HG03175 (cell line): ENCODE data around the gene KCNH8.
"Not testable (repeated sequence)": the region's sequence is repeated elsewhere in the genome, so short reads cannot be mapped to it uniquely, and the experiment has no call there.

Source experiments
- ATAC-seq: cut with Tn5 transposase; IDR thresholded peaks from one replicate; pipeline ENCODE4 v1.9.1; 2021; ENCODE audit warnings: mild to moderate bottlenecking, moderate library complexity; ENCODE audit not compliant: unreplicated experiment

Gene KCNH8

DNA sequence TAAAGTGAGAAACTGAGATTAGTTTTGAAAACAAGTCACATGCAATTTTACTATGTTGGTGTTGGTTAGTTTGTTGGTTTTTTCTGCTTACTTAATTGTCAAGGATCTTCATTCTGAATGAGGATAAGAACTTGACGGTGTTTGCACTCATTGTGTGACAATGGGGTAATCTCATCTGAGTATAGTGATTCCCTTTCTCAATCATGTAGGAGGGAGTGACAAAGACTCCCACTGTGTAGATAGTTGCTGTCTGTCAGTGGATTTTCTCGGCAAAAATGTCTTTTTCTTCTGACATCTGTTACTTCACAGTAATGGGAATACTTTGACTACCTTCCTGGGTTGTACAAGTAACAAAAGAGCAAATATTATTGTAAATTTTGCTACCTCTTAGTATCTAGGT lies 23.5 kb downstream of the KCNH8 start:
- ATAC-seq, result no peak

DNA sequence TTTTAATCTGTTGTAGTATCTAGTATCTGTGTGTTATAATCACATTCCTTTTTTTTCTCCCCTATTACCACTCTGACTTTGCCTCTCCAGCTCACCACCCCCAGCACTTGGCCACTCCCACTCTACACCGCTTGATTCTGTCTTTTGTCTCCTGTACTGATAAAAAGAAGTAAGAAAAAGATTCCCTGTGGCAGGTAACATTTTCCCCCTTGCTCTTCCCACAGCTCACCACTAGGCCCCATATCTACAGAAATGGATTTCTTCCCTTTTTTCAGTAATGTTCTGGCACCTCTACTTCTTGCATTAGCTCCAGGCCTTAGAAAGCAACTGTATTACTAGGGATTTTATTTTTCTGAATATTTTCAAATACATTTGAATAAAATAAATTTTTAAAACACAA lies 25.6 kb downstream of the KCNH8 start:
- no peak for ATAC-seq

DNA sequence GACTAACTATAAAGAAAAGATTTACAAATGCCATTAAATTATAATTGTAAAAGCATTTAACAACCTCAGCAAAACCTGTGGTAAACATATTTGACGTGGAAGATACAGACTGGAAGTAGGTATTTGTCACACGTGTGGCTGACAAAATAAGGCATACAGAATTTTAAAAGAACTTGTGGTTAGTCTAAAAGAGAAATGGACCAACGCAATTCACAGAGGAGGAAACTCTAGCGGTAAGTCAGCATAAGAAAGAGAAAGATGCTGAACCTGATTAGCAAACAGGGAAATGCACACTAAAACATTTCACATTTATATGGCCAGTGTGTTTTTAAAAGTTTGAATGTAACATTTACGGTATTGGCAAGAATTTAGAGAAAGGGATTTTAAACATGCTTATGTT lies 35.3 kb downstream of the KCNH8 start:
- no peak for ATAC-seq

DNA sequence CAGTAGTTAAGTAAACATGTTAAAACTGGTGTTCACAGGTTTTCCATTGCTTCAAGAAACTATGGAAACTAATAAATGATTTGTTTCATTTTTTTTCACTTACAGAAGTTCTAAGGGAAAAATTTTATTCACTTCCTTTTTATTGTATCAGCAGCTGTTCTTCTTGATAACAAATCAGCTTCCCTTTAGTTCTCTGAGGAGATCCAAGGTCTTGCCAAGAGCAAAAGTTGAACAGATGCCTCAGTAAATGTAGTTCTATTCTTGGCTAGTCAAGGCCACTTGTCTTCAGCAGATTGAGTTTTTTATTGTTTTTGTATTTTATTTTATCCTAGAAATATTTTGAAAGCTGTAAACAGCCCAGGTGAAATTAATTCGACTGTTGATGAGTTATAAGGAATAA lies 41.8 kb downstream of the KCNH8 start:
- no peak for ATAC-seq

DNA sequence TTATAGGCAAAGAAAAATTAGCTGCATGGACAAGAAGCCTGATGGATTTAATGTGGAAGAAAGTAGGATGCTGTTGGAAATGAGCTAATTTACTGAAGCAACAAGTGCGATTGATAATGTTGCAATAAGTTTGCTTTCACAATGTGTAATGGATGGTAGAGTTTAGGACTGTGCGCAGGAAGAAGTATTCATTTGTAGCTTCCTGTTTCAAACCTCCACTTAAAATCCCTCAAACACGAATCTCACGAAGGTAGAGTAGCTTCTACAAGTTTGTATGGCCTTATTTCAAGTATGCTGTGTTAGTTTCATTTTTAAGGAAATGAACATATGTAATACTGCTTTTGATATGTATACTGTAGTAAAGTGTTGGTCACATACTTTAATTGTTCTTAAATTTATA lies 42.3 kb downstream of the KCNH8 start:
- ATAC-seq, result peak; percentile 72

DNA sequence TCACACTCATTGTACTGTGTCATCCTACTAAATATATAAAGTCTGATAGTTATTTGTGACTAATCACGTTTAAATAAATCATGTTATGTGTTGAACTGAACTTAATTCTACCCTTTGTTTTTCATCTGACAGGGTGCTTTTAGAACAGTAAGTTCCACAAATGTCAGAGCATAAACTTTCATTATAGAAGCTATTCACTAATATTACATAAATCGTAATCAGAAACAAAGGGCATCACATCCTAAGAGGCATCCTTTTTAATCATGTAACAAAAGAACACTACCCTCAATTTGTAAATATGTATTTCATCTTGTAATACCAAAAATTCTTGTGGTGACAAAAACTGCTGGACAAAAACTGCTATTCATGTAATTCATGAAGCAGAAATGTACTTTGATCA lies 50.8 kb downstream of the KCNH8 start:
- ATAC-seq, result no peak

DNA sequence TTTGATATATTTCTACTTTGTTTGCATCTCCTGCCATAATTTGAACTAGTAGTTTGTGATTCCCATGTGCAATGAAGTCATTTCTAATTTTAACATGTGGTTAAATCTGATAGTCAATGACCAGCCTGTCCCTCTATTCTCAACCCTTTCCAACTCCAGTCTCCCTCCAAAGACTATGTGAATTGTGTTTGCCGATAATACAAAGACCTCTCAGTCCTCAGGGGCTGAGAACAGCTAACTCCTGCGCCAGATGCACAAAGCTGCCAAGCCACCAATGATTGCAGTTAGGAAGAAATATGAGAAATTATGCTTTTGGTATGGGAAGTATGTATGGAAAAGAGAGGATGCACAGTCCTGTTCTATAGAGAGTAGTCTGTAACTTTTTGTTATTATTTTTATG lies 54.0 kb downstream of the KCNH8 start:
- no peak for ATAC-seq

DNA sequence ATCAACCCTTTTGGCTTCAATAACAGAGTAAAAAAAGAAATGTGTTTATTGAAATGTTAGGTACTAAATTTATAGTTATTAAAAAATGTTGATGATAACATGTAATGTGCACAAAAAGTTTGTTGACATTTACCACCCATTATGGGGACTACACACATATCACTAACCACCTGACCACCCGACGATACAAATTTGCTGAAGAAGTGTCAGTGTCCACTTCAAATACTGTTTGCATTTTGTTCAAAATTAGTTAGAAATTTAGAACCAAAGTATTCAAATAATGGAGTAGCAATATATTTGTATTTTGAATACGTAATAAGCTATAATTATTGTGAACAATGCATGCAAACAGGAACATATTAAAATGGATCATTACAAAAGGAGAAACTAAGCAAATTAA lies 54.4 kb downstream of the KCNH8 start:
- no peak for ATAC-seq

DNA sequence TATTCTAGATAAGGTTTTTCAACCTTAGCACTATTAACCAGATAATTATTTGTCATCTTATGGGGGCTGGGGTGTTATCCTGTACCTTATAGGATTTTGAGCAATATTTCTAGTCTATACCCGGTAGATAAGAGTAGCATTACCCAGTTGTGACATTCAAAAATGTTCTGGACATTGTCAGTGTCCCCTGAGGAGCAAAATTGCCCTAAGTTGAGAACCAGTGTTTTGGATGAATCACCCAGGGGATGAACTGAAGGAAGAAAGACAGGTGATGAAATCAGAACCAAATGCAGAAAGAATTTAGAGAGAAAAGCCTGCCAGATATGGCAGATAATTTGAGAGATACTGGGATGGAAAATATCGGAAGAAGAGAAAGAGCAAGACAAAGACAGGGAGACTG lies 58.2 kb downstream of the KCNH8 start:
- ATAC-seq, result no peak

DNA sequence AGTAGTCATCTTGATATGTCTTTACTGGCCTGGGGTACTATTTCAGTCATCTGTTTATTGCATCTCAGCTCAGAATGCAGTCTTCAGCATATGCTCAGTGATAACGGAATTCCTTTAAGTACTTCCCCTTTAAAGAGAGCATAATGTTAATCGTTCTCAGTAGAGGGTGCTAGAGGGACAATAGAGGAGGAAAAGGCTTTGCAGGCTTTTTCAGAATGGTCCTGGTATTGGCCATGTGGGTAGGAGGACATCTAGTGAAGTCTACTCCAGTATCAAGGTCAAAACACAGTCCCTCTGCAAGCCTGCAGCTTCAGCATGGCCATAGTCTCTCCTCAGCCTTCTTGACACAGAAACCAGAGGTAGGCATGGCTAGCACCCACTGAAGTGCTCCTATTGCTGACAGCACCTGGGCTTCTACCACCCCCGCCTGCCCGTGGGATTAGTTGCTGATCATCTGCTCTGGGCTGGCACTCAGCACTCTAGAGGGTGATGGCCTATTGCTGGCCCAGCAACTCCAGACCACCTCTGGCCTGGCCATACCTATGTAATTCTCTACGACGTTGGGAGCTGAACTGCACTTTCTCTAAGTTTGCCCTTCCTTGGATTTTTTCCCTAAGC lies 65.4 kb downstream of the KCNH8 start:
- no peak for ATAC-seq

DNA sequence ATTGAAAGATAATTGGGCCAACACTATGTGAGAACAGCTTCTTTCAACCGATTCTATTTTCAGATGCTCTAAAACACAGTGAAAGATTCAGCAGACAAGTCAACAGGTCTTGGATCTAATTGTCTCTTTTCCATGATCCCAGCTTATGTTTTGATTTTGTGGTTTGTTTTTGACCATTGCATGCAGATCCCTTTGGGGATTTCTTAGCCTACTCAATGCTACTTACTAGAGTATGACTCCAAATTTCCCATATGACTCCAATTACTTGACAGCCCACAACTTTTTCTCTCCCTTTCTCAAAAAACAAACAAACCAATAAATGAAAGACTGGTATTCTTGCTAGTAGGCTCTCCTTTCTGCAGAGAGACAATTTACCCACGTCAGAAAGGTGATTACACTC lies 67.1 kb downstream of the KCNH8 start:
- no peak for ATAC-seq

DNA sequence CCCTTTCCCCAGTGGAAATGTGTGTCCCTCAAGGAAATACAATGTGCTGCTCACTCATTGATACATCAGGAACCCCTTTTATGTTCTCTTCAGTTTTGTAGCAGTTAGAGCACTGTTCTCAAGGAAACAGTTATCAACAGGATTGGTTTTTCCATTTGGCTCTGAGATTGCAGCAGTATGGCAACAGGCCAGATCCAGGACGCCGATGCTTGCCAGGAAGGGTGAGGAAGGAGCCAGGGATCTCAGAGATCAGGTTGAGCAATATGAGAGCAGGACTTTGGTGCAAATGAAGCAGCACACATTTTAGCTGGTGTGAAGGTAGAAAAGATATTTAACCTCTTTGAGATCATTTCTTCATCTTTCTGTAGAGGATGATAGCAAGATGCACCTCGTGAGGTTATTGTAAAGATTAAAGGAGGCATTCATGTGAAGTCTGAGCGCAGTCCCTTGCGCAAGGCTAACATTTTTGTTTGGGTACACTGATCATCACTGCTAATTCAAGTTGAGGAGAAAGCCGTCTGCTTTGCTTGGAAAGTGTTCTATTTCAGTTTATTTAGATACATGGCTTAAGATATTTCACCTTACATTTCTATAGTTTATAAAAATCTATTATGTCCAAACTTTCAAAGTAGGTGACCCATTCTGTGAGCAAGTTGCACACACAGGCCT lies 68.5 kb downstream of the KCNH8 start:
- no peak for ATAC-seq

DNA sequence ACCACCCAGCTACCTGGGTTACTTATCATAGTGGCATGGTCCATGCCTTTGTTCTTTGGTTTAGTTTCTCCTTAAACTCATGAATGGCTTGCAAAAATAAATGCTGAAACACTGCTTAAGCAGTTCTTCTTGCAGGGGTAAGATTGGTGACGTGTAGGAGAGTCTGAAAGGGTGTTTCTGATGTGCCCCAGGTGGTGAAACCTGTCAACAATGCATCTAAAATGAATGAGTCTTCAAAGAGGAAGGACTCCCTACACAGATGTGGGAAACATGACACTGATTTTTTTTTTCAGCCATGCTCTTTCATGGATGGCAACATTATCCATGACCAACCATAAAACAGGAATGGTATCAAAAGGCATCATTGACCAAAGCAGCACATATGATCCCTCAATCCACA lies 72.0 kb downstream of the KCNH8 start:
- ATAC-seq, result no peak

DNA sequence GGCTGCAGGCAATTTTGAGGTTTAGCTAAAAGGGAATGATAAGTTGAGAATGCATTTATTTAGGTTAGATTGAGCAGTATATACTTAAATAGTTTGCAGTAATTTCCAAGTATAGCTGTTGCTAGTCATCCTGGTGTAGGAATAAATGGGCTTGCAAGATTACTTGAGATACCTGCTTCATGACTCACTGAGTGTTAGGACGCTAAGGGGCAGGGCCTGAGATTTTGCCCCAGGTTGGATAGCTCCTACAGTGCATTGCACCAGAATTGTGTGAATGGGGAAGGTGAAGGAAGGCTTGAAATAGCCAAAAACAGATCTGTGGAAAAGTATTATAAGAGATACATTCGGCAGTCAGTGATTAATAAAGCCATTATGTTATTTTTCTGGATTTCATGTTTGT lies 72.8 kb downstream of the KCNH8 start:
- no peak for ATAC-seq

DNA sequence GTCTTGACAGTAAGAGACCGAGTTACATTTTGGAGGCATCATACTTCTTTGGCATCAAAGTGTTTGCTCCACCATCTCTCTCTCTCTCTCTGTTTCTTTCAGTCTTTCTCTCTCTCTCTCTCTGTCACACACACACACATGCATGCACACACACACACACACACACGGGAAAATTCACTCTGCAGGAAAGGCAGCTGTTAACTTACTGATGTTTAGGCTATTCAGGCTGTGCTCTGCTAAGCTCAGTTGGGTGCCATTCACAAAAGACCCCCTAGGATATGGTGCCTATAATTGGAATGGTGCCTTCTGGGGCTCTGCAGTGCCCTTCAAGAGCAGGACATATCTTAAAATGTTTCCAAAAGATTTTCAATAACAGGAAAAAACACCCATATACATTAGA lies 78.2 kb downstream of the KCNH8 start:
- ATAC-seq, result no peak

DNA sequence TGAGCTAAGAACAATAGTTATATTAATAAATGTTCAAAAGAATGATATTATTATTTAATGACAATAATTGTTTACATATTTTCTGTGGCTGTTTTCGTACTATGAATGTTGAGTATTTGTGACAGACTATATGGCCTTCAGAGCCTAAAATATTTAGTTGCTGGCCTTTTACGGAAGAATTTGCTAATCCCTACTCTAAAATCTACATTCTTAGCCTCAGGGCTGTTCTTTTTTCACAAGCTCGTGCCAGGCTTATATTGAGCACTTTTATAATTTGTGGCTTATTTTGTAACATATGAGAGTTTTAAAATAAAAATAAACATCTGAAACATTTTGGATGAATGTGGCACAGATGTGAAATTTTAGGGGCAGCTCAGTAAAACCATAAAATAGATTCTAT lies 79.9 kb downstream of the KCNH8 start:
- ATAC-seq, result no peak

DNA sequence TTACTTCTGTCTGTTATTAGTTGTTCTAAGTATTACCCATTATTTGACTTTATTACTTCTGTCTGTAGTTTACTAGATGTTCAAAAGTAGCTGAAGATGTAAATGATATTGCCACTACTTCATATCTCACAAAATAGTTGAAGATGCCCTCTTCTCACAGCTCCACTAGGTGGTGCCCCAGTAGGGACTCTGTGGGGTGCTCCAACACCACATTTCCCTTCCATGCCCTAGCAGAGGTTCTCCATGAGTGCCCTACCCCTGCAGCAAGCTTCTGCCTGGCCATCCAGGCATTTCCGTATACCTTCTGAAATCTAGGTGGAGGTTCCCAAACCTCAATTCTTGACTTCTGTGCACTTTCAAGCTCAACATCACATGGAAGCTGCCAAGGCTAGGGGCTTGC lies 80.8 kb downstream of the KCNH8 start:
- ATAC-seq, result no peak

DNA sequence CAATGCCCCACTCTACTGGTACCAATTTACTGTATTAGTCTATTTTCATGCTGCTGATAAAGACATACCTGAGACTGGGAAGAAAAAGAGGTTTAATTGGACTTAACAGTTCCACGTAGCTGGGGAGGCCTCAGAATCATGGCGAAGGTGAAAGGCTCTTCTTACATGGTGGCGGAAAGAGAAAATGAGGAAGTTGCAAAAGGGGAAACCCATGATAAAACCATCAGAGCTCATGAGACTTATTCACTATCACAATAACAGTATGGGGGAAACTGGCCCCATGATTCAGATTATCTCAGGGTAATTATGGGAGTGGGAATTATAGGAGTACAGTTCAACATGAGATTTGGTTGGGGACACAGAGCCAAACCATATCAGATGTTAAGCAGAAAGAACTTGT lies 81.6 kb downstream of the KCNH8 start:
- ATAC-seq, result not testable (repeated sequence)

DNA sequence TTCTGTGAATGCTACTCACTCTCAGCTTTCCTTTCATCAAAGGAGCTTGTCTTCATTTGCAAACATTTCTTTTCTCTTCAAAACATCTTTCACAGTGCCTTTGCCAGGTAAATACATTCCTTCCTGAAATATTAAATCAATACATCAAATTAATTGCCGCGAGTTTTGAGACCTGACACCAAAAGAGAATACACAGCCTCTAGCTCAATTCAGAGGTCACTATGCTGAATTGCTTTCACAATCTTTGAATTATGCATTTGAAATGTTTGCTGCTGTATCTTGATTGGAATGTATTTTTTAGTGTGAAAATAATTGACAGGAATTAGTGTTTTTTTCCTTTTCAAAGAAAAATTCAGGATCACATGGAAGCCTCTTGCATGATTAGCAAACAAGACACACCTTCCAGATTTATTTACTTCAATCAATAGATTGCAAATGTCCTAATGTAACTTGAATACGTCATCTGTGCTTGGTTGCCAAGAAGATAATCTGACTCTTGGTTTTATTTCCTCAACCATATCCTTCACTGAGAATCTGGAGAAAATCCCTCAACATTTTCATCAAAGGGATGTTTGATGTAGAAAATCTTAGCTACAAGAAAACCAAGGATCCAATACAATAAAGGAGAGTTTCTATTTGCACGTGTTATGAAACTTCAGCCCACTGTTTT lies 83.6 kb downstream of the KCNH8 start:
- no peak for ATAC-seq

DNA sequence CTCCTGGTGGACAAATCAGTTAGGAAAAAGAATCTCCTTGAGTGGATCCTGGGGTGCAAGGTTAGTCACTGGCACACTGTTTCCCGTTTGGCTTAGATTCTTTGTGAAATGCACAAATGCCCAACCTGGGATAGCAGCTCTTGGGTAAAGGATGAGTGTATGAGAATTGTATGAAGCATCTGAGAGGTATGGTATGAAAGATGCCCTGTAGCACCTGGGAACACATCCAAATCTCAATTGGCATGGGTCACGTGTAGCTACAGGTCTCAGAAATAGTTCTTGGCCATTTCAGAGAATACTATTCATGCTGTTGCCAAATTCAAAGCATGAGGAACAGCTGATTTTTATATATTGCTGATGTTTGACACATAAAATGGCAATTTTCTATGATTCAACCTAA lies 84.3 kb downstream of the KCNH8 start:
- ATAC-seq, result no peak

DNA sequence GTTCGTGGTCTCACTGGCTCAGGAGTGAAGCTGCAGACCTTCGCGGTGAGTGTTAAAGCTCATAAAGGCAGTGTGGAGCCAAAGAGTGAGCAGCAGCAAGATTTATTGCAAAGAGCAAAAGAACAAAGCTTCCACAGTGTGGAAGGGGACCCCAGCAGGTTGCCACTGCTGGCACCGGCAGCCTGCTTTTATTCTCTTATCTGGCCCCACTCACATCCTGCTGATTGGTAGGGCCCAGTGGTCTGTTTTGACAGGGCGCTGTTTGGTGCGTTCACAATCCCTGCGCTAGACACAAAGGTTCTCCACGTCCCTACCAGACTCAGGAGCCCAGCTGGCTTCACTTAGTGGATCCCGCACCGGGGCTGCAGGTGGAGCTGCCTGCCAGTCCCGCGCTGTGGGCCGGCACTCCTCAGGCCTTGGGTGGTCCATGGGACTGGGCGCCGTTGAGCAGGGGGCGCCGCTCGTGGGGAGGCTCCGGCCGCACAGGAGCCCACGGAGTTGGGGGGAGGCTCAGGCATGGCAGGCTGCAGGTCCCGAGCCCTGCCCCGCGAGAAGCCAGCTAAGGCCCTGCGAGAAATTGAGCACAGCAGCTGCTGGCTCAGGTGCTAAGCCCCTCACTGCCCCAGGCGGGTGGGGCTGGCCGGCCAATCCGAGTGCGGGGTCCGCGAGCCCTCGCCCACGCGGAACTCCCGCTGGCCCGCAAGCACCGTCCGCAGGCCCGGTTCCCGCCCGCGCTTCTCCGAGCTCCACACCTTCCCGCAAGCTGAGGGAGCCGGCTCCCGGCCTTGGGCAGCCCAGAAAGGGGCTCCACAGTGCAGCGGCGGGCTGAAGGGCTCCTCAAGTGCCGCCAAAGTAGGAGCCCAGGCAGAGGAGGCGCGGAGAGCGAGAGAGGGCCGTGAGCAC lies 85.8 kb downstream of the KCNH8 start:
- not testable (repeated sequence) for ATAC-seq

DNA sequence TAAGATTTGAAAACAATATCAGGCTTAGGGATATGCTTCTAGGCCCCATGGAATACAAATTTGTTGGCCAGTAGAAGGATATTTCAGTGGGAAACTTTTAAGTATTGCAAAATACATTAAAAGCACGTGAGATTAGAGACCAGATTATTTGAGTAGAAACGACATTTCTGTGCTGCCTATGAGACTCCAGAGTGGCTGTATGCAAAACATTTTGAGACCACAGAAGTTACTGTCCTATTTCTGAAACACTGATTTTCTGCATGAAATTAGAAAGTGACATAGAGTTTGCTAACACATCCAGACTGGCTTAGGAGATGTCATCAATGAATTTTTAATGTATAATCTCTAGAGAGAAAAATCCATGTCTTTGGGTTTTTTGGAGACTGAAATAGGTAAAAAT lies 99.8 kb downstream of the KCNH8 start:
- ATAC-seq, result no peak
